Measurements from ENCODE around the gene IGF2BP1. TPM values are rescaled to one million over a fixed set of nuclear protein-coding genes. Genes with fewer than 3 reads are reported as not detected.

The IGF2BP1 gene
- total RNA-seq, 2 donors from 2014 or later, result 0.96 TPM; not detected in 1

DNA sequence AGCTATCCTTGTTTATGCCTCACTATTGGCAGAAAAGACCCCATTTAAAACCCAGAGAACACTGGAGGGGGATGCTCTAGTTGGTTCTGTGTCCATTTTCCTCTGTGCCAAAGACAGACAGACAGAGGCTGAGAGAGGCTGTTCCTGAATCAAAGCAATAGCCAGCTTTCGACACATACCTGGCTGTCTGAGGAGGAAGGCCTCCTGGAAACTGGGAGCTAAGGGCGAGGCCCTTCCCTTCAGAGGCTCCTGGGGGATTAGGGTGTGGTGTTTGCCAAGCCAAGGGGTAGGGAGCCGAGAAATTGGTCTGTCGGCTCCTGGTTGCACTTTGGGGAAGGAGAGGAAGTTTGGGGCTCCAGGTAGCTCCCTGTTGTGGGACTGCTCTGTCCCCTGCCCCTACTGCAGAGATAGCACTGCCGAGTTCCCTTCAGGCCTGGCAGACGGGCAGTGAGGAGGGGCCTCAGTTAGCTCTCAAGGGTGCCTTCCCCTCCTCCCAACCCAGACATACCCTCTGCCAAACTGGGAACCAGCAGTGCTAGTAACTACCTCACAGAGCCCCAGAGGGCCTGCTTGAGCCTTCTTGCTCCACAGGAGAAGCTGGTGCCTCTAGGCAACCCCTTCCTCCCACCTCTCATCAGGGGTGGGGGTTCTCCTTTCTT lies 56.1 kb downstream of the IGF2BP1 start:
- H3K9ac ChIP-seq (ENCODE audit: low read depth in 2 of 2, low read length in 2 of 2), result peak overlapping the region in 1 of 2 donors; percentile 40
- no peak for TF ChIP-seq CTCF (IDR thresholded peaks at IDR 0.05)
- no peak for DNase-seq
- no peaks in the 10 kb centered on the region for H3K27me3 ChIP-seq
- no peaks in the 10 kb centered on the region for H3K4me1 ChIP-seq
- no peaks in the 10 kb centered on the region for H3K36me3 ChIP-seq
- no peak overlapping the region for H3K27ac ChIP-seq
- no peaks in the 10 kb centered on the region for H3K9me3 ChIP-seq
- intact Hi-C loops (cut with DNase I), result no loop called here
- no peak overlapping the region for H3K4me3 ChIP-seq

GRCh38 chr17:49054342-49055092 lies 57.3 kb downstream of the IGF2BP1 start:
- H3K27ac ChIP-seq, result no peak overlapping the region
- H3K27me3 ChIP-seq, result no peaks in the 10 kb centered on the region
- H3K9me3 ChIP-seq, result no peaks in the 10 kb centered on the region
- H3K36me3 ChIP-seq, result no peaks in the 10 kb centered on the region
- DNase-seq, result no peak
- no peak overlapping the region for H3K9ac ChIP-seq (ENCODE audit: low read depth in 2 of 2, low read length in 2 of 2)
- H3K4me1 ChIP-seq, result no peaks in the 10 kb centered on the region
- no peak overlapping the region for H3K4me3 ChIP-seq
- intact Hi-C loops (cut with DNase I), result no loop called here
- TF ChIP-seq CTCF (IDR thresholded peaks at IDR 0.05), result no peak

DNA sequence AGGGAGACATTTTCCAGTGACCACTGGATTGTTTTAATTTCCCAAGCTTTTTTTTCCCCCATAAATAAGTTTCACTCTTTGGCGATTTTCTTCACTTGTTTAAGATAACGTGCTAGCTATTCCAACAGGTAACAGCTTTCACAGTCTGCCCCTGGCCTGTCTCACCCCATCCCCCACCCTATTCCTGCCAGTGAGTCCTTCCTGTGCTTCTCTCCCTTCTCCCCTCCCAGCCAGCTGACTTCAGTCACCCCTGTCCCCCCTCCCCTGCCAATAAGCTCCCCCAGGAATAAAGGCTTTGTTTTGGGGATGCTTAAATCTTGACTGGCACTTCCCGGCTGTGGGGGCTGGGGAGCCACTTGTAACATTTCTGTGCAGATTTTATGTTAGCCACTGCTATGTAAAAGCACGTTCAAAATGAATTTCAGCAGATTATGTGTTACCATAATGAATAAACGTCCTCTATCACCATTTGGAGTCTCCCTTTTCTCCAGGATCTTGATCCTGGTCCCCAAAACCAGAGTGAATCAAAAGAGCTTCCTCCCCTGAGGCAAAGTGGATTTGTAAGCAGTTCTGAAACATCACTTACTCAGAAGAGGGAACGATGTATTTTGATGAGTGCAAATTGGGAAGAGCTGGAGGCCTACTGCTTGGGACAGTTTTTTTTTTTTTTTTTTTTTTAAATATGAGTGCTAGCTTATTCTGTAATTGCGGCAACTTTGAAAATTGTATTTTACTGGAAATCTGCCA lies 58.2 kb downstream of the IGF2BP1 start:
- no peak for DNase-seq
- H3K27ac ChIP-seq, result no peak overlapping the region
- H3K36me3 ChIP-seq, result no peaks in the 10 kb centered on the region
- TF ChIP-seq CTCF (IDR thresholded peaks at IDR 0.05), result no peak
- no peaks in the 10 kb centered on the region for H3K9me3 ChIP-seq
- H3K4me1 ChIP-seq, result no peaks in the 10 kb centered on the region
- H3K4me3 ChIP-seq, result no peak overlapping the region
- H3K27me3 ChIP-seq, result no peaks in the 10 kb centered on the region
- intact Hi-C loops (cut with DNase I), result no loop called here
- no peak overlapping the region for H3K9ac ChIP-seq (ENCODE audit: low read depth in 2 of 2, low read length in 2 of 2)

DNA sequence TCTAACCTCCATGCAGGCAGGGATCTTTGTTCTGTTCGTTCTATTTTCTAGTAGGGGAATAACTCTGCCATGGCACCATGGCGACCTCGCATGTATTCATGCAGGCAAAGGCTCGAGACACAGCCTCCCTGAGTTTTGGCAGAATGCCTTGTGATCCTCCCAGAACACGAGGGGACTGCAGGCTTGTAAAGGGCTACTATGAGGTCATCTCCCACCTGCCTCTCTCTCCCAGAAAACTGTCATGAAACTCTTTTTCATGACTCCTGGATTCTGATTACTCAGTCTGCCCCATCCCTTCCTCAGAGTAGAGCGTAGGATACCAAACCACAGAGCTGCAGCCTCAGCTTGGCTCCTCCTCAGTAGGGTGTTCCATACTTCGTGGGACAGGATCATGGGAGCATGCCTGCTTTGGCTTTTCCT lies 64.3 kb downstream of the IGF2BP1 start:
- Histone ChIP-seq H3K9ac (ENCODE audit: low read depth in 2 of 2, low read length in 2 of 2) (no peak overlapping the region), H3K9me3 (no peaks in the 10 kb centered on the region), H3K27me3 (no peaks in the 10 kb centered on the region), H3K4me3 (no peak overlapping the region), H3K27ac (no peak overlapping the region), H3K4me1 (no peaks in the 10 kb centered on the region), H3K36me3 (no peaks in the 10 kb centered on the region)
- TF ChIP-seq CTCF (IDR thresholded peaks at IDR 0.05), result no peak
- no peak for DNase-seq
- intact Hi-C loops (cut with DNase I), result no loop called here

GRCh38 chr17:49063652-49064051 lies 66.5 kb downstream of the IGF2BP1 start:
- H3K27me3 ChIP-seq, result no peaks in the 10 kb centered on the region
- no peak overlapping the region for H3K4me3 ChIP-seq
- no peaks in the 10 kb centered on the region for H3K4me1 ChIP-seq
- intact Hi-C loops (cut with DNase I), result no loop called here
- no peaks in the 10 kb centered on the region for H3K9me3 ChIP-seq
- no peak for DNase-seq
- TF ChIP-seq CTCF (IDR thresholded peaks at IDR 0.05), result no peak
- no peak overlapping the region for H3K27ac ChIP-seq
- no peaks in the 10 kb centered on the region for H3K36me3 ChIP-seq
- no peak overlapping the region for H3K9ac ChIP-seq (ENCODE audit: low read depth in 2 of 2, low read length in 2 of 2)
